Keratinocyte (primary cell): Measurements from ENCODE around the gene SGCG. TPM values are rescaled to one million over a fixed set of nuclear protein-coding genes. Genes with fewer than 3 reads are reported as not detected.

Experiments used
- DNase-seq: peaks from one replicate; pipeline ENCODE4 v3.0.0-alpha.2; 2011; ENCODE audit warnings: low read depth, missing footprints, low spot score
- FAIRE-seq: peaks from 2 replicates; lab custom pipeline; 2011; peaks lifted over from hg19 to GRCh38; lab: Jason Lieb, UNC
- H2AFZ ChIP-seq: 2 replicates; pipeline ENCODE4 v1.6.0; 2012; ENCODE audit warnings: low read length, control low read depth, inconsistent platforms; ENCODE audit not compliant: control insufficient read depth
- H3K27ac ChIP-seq: 2 replicates; pipeline ENCODE4 v1.5.1; 2011; ENCODE audit warnings: low read length; ENCODE audit not compliant: control insufficient read depth, insufficient read depth
- H3K27me3 ChIP-seq: 3 replicates; pipeline ENCODE4 v1.6.0; 2011; ENCODE audit warnings: low read length; ENCODE audit not compliant: control insufficient read depth, insufficient read depth; ENCODE audit errors: extremely low read depth
- H3K36me3 ChIP-seq, 2 experiments: 2 replicates in 1 of 2; 3 replicates in 1 of 2; pipeline ENCODE4 v1.5.1; 2011; ENCODE audit warnings: low read length in 2 of 2, mild to moderate bottlenecking in 1 of 2; ENCODE audit not compliant: control insufficient read depth in 2 of 2, insufficient read depth in 2 of 2; ENCODE audit errors: extremely low read depth in 1 of 2
- H3K4me1 ChIP-seq: 3 replicates; pipeline ENCODE4 v1.5.1; 2011; ENCODE audit warnings: low read length; ENCODE audit not compliant: control insufficient read depth, insufficient read depth; ENCODE audit errors: extremely low read depth
- H3K4me2 ChIP-seq: 3 replicates; pipeline ENCODE4 v1.6.0; 2011; ENCODE audit warnings: low read depth, low read length; ENCODE audit not compliant: control insufficient read depth, insufficient read depth; ENCODE audit errors: extremely low read depth
- H3K4me3 ChIP-seq, 3 experiments: fragments of 200-600 bp in 1 of 3; sonication (generic) in 1 of 3; 2 replicates in 2 of 3; 3 replicates in 1 of 3; pipeline ENCODE4 v1.5.1; 2011 to 2016; ENCODE audit warnings: low read length in 3 of 3, mild to moderate bottlenecking in 3 of 3, control low read depth in 2 of 3, inconsistent platforms in 1 of 3, low read depth in 1 of 3, mixed read lengths in 1 of 3, mixed run types in 1 of 3, moderate library complexity in 1 of 3; ENCODE audit not compliant: control insufficient read depth in 2 of 3, insufficient read depth in 2 of 3; ENCODE audit errors: extremely low read depth in 1 of 3
- H3K79me2 ChIP-seq: 2 replicates; pipeline ENCODE4 v1.6.0; 2012; ENCODE audit warnings: low read length; ENCODE audit not compliant: control insufficient read depth, insufficient read depth
- H3K9ac ChIP-seq: 3 replicates; pipeline ENCODE4 v1.6.0; 2011; ENCODE audit warnings: low read length; ENCODE audit not compliant: control insufficient read depth, insufficient read depth; ENCODE audit errors: extremely low read depth
- H3K9me1 ChIP-seq: 3 replicates; pipeline ENCODE4 v1.6.0; 2011; ENCODE audit warnings: low read length; ENCODE audit not compliant: control insufficient read depth, insufficient read depth; ENCODE audit errors: extremely low read depth
- H3K9me3 ChIP-seq: 2 replicates; pipeline ENCODE4 v1.5.1; 2012; ENCODE audit warnings: low read depth, low read length; ENCODE audit not compliant: control insufficient read depth
- H4K20me1 ChIP-seq: 3 replicates; pipeline ENCODE4 v1.6.0; 2011; ENCODE audit warnings: low read length; ENCODE audit not compliant: control insufficient read depth, insufficient read depth; ENCODE audit errors: extremely low read depth
- CTCF ChIP-seq, 3 experiments: IDR thresholded peaks in 1 of 3; conservative IDR thresholded peaks in 1 of 3; optimal IDR thresholded peaks in 1 of 3; 2 replicates in 2 of 3; 3 replicates in 1 of 3; pipeline versions ENCODE3 to v1.5.1; 2011; ENCODE audit warnings: low read length in 3 of 3, mild to moderate bottlenecking in 3 of 3, moderate library complexity in 2 of 3, control low read depth in 1 of 3, inconsistent platforms in 1 of 3; ENCODE audit not compliant: insufficient read depth in 2 of 3; ENCODE audit errors: extremely low read depth in 1 of 3
- EZH2 ChIP-seq: IDR thresholded peaks from one replicate; pipeline ENCODE4 v1.6.1; 2012; ENCODE audit warnings: inconsistent platforms, mild to moderate bottlenecking, low read length, moderate library complexity
- dilution Hi-C: fragments of 300-500 bp; cut with MboI; formaldehyde crosslinking; loops from one replicate; pipeline ENCODE4 v1.7.0; 2020; ENCODE audit warnings: low sequenced_read_pairs; ENCODE audit not compliant: extremely low pct_ligation_motif_present
- polyA plus RNA-seq, 5 experiments: library from polyadenylated mRNA; depleted of rRNA in 3 of 5; stranded (reverse) in 3 of 5; stranded (forward) in 1 of 5; unstranded in 1 of 5; fragments of >200 nt; gene quantifications; 1 replicate in 1 of 5; 2 replicates in 3 of 5; 3 replicates in 1 of 5; pipeline versions ENCODE4 v1.2.1 to v1.2.3, GENCODE V29; 2011 to 2012; ENCODE audit warnings: missing spikeins in 2 of 5, low read depth in 1 of 5, low replicate concordance in 1 of 5

SGCG gene
- polyA plus RNA-seq, 1 donor (not counting 4 experiments of a cell fraction or from before 2014, with no cell fraction given), result not detected

GRCh38 chr13:23347601-23348000 lies 166.8 kb downstream of the SGCG start:
- dilution Hi-C loops, result no loop called here
- H3K4me2 ChIP-seq, result no peak overlapping the region
- DNase-seq, result no peak
- H2AFZ ChIP-seq, result no peak overlapping the region
- no peaks in the 10 kb centered on the region for H3K9me1 ChIP-seq
- H3K4me1 ChIP-seq, result no peaks in the 10 kb centered on the region
- H4K20me1 ChIP-seq, result no peaks in the 10 kb centered on the region
- no peak overlapping the region for H3K27ac ChIP-seq
- no peak overlapping the region for H3K4me3 ChIP-seq
- H3K9me3 ChIP-seq, result no peaks in the 10 kb centered on the region
- no peaks in the 10 kb centered on the region for H3K27me3 ChIP-seq
- H3K36me3 ChIP-seq, result peaks cover 4 to 14% of the 10 kb centered on the region in 2 experiments
- peaks cover 17% of the 10 kb centered on the region for H3K79me2 ChIP-seq
- no peak for FAIRE-seq
- no peak for TF ChIP-seq CTCF (optimal IDR thresholded peaks at IDR 0.05 in 1 of 3, IDR thresholded peaks at IDR 0.05 in 1 of 3, conservative IDR thresholded peaks at IDR 0.05 in 1 of 3; ENCODE audit: extremely low read depth in 1 of 3, insufficient read depth in 2 of 3, low read length in 3 of 3)
- no peak overlapping the region for H3K9ac ChIP-seq

- no peak overlapping the region for H3K27ac ChIP-seq
- dilution Hi-C loops, result no loop called here
Measured at GRCh38 chr13:23348262-23349127, 167.7 kb downstream of the SGCG start.

More at GRCh38 chr13:23348262-23349127, 167.7 kb downstream of the SGCG start:
- Histone ChIP-seq H3K4me2 (no peak overlapping the region), H3K9ac (no peak overlapping the region), H3K9me3 (no peaks in the 10 kb centered on the region), H3K27me3 (no peaks in the 10 kb centered on the region), H3K79me2 (peaks cover 17% of the 10 kb centered on the region), H3K36me3 (peaks cover 6 to 14% of the 10 kb centered on the region in 2 experiments), H3K9me1 (no peaks in the 10 kb centered on the region), H3K4me1 (no peaks in the 10 kb centered on the region), H3K4me3 (no peak overlapping the region), H4K20me1 (no peaks in the 10 kb centered on the region), H2AFZ (no peak overlapping the region)
- no peak for DNase-seq
- no peak for FAIRE-seq
- no peak for TF ChIP-seq EZH2
- no peak for TF ChIP-seq CTCF (optimal IDR thresholded peaks at IDR 0.05 in 1 of 3, IDR thresholded peaks at IDR 0.05 in 1 of 3, conservative IDR thresholded peaks at IDR 0.05 in 1 of 3; ENCODE audit: extremely low read depth in 1 of 3, insufficient read depth in 2 of 3, low read length in 3 of 3)
